ENCODE measurements around the gene DOCK1. TPM values are rescaled to one million over a fixed set of nuclear protein-coding genes. Genes with fewer than 3 reads are reported as not detected.

The DOCK1 gene
- polyA plus RNA-seq, 1 donor from 2014 or later = 2.7 TPM

- Histone ChIP-seq H3K9me2 (ENCODE audit: insufficient read depth, low read length) (no peaks in the 10 kb centered on the region), H3K36me3 (ENCODE audit: insufficient read depth, low read length) (no peaks in the 10 kb centered on the region), H3K79me2 (replicated peaks; ENCODE audit: insufficient read depth, low read length) (no peaks in the 10 kb centered on the region), H2AFZ (ENCODE audit: low read depth, low read length) (no peak overlapping the region), H3K9ac (ENCODE audit: low read length) (no peak overlapping the region), H3K9me3 (ENCODE audit: low read length) (no peaks in the 10 kb centered on the region), H3K27me3 (ENCODE audit: insufficient read depth, low read depth, low read length) (peaks cover 26% of the 10 kb centered on the region), H3K4me2 (ENCODE audit: low read length) (no peak overlapping the region), H3K27ac (ENCODE audit: low read length) (no peak overlapping the region), H3F3A (ENCODE audit: insufficient read depth, low read length, poor library complexity, severe bottlenecking) (no peaks in the 10 kb centered on the region), H4K20me1 (ENCODE audit: insufficient read depth) (no peaks in the 10 kb centered on the region), H3K4me3 (ENCODE audit: low read length) (no peak overlapping the region)
- TF ChIP-seq CTCF (IDR thresholded peaks at IDR 0.05; ENCODE audit: poor library complexity, severe bottlenecking) = no peak
- no peak for TF ChIP-seq TAF1 (IDR thresholded peaks at IDR 0.05; ENCODE audit: low read depth)
- TF ChIP-seq POLR2AphosphoS5 (IDR thresholded peaks at IDR 0.05) = no peak
- no peak for TF ChIP-seq RAD21 (conservative IDR thresholded peaks at IDR 0.05)
- TF ChIP-seq MXI1 (conservative IDR thresholded peaks at IDR 0.05; ENCODE audit: poor library complexity, severe bottlenecking) = no peak
- no peak for TF ChIP-seq SMC3 (conservative IDR thresholded peaks at IDR 0.05; ENCODE audit: poor library complexity)
Observed at GRCh38 chr10:126908729-126909128, 3.5 kb downstream of the DOCK1 start.

DNA sequence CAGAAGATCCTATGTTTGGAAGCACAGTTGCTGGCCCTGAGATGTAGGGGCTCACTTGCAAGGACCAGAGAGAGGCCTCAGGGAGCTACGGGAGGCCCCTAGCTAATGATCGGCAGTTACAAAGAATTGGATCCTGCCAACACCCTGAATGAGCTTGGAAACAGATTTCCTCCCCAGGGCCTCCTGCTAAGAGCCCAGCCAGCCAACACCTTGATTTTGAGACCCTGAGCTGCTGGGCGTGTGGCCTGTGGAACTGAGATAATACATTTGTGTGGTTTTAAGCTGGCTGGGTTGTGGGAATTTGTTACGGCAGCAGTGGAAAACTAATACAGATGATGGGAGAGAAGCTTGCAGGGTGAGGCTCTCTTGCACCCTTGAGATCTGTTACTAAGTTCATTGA, 3.9 kb downstream of the DOCK1 start:
- Histone ChIP-seq H3K9me2 (ENCODE audit: insufficient read depth, low read length) (no peaks in the 10 kb centered on the region), H3K9me3 (ENCODE audit: low read length) (no peaks in the 10 kb centered on the region), H3K9ac (ENCODE audit: low read length) (no peak overlapping the region), H4K20me1 (ENCODE audit: insufficient read depth) (no peaks in the 10 kb centered on the region), H3F3A (ENCODE audit: insufficient read depth, low read length, poor library complexity, severe bottlenecking) (no peaks in the 10 kb centered on the region), H3K27ac (ENCODE audit: low read length) (no peak overlapping the region), H3K27me3 (ENCODE audit: insufficient read depth, low read depth, low read length) (peaks cover 22% of the 10 kb centered on the region), H3K4me2 (ENCODE audit: low read length) (no peak overlapping the region), H3K4me3 (ENCODE audit: low read length) (no peak overlapping the region), H3K79me2 (replicated peaks; ENCODE audit: insufficient read depth, low read length) (no peaks in the 10 kb centered on the region), H2AFZ (ENCODE audit: low read depth, low read length) (no peak overlapping the region), H3K36me3 (ENCODE audit: insufficient read depth, low read length) (no peaks in the 10 kb centered on the region)
- TF ChIP-seq RAD21 (conservative IDR thresholded peaks at IDR 0.05) = no peak
- TF ChIP-seq EZH2 (IDR thresholded peaks at IDR 0.05; ENCODE audit: borderline replicate concordance, insufficient read depth, low read length, poor library complexity, severe bottlenecking) = no peak

GRCh38 chr10:126910196-126910595, 5.0 kb downstream of the DOCK1 start:
- no peaks in the 10 kb centered on the region for H3K36me3 ChIP-seq (ENCODE audit: insufficient read depth, low read length)
- no peak overlapping the region for H3K27ac ChIP-seq (ENCODE audit: low read length)
- no peak overlapping the region for H3K9ac ChIP-seq (ENCODE audit: low read length)
- no peaks in the 10 kb centered on the region for H3K79me2 ChIP-seq (replicated peaks; ENCODE audit: insufficient read depth, low read length)
- no peaks in the 10 kb centered on the region for H3F3A ChIP-seq (ENCODE audit: insufficient read depth, low read length, poor library complexity, severe bottlenecking)
- no peak overlapping the region for H3K4me2 ChIP-seq (ENCODE audit: low read length)
- H4K20me1 ChIP-seq (ENCODE audit: insufficient read depth) = no peaks in the 10 kb centered on the region
- H3K9me2 ChIP-seq (ENCODE audit: insufficient read depth, low read length) = no peaks in the 10 kb centered on the region
- H3K27me3 ChIP-seq (ENCODE audit: insufficient read depth, low read depth, low read length) = peaks cover 13% of the 10 kb centered on the region
- no peak overlapping the region for H2AFZ ChIP-seq (ENCODE audit: low read depth, low read length)
- TF ChIP-seq EZH2 (IDR thresholded peaks at IDR 0.05; ENCODE audit: borderline replicate concordance, insufficient read depth, low read length, poor library complexity, severe bottlenecking) (no peak), EP300 (conservative IDR thresholded peaks at IDR 0.05; ENCODE audit: poor library complexity, severe bottlenecking) (no peak), RAD21 (conservative IDR thresholded peaks at IDR 0.05) (no peak), TAF1 (IDR thresholded peaks at IDR 0.05; ENCODE audit: low read depth) (no peak), REST (IDR thresholded peaks at IDR 0.05; ENCODE audit: borderline replicate concordance) (no peak), CTCF (IDR thresholded peaks at IDR 0.05; ENCODE audit: poor library complexity, severe bottlenecking) (no peak), POLR2AphosphoS5 (IDR thresholded peaks at IDR 0.05) (no peak), MXI1 (conservative IDR thresholded peaks at IDR 0.05; ENCODE audit: poor library complexity, severe bottlenecking) (no peak), SMC3 (conservative IDR thresholded peaks at IDR 0.05; ENCODE audit: poor library complexity) (no peak)
- H3K9me3 ChIP-seq (ENCODE audit: low read length) = no peaks in the 10 kb centered on the region
- H3K4me3 ChIP-seq (ENCODE audit: low read length) = no peak overlapping the region

All from neural cell (in vitro differentiated cells).